Globus pallidus (tissue), 1 donor: ENCODE results near the gene IQGAP1.

Experiments
- DNase-seq: peaks from one replicate; pipeline ENCODE4 v3.0.0-alpha.2; 2015; ENCODE audit warnings: low spot score

IQGAP1 gene

DNA sequence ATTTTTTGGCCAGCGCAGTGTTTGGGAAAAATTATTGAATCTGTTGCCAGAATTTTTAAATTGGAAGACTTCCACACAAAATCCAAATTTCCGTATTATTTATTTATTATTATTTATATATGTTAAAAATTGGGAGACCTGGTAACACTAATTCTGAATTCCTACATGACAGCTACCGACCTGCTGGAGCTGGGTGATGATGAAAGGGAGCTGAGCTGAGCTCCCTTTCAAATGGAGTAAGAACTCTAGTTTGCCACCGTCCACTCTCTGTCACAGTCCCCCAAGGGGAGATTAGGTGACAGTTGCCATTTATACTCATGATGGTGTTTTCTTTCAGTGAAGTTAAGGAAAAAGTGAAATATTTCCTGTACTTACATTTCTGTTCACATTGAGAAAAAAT, 143.1 kb downstream of the IQGAP1 start:
- DNase-seq, result no peak

GRCh38 chr15:90535254-90535653, 147.2 kb downstream of the IQGAP1 start:
- DNase-seq, result no peak

GRCh38 chr15:90539789-90540188, 151.7 kb downstream of the IQGAP1 start:
- no peak for DNase-seq

DNA sequence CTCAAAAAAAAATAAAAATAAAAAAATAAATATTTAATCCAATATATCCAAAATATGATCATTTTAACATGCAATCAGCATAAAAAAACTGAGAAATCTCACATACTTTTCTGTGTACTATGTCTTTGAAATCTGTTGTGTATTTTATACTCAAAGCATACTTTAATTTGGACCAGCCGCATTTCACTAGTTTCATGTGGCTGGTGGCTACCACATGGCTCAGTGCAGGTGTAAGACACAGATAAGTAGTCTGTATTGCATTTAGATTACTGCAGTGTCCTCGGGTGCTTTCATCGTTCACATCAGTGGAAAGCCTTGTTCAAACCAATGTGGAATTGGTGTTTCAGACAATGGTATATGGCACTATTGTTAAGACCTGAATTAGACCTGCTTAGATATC, 152.7 kb downstream of the IQGAP1 start:
- no peak for DNase-seq

GRCh38 chr15:90545095-90545494, 157.1 kb downstream of the IQGAP1 start:
- no peak for DNase-seq

DNA sequence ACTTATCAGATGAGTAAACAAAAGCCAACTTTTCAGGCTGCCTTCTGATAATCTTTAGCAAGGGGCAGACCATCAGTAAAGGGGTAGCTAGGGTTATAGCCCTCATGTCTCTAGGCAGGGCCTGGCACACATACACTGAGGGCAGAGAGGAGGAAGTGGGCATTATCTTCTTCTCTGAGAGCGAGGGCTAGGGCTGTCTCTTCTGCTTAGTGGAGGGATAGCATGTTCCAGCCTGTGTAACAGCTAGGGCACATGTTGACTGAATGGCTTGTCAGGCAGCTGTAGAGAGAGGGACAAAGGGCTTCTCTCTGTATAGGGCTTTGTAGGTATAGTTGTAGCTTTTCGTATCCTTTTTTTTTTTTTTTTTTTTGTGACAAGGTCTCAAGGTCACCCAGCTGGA, 159.5 kb downstream of the IQGAP1 start:
- DNase-seq, result no peak

GRCh38 chr15:90550919-90551318, 162.9 kb downstream of the IQGAP1 start:
- no peak for DNase-seq
